IPS-18c (cell line): ENCODE results near the gene KCP.

Experiments
- H3K4me3 ChIP-seq: 2 replicates; pipeline ENCODE4 v1.7.0; 2013; ENCODE audit warnings: low read depth, mild to moderate bottlenecking, low read length, moderate library complexity; ENCODE audit not compliant: insufficient read depth
- H3K9me3 ChIP-seq: one replicate; pipeline ENCODE4 v1.6.1; 2013; ENCODE audit warnings: mild to moderate bottlenecking, low read length, moderate library complexity; ENCODE audit not compliant: control insufficient read depth, insufficient read depth

Gene KCP

DNA sequence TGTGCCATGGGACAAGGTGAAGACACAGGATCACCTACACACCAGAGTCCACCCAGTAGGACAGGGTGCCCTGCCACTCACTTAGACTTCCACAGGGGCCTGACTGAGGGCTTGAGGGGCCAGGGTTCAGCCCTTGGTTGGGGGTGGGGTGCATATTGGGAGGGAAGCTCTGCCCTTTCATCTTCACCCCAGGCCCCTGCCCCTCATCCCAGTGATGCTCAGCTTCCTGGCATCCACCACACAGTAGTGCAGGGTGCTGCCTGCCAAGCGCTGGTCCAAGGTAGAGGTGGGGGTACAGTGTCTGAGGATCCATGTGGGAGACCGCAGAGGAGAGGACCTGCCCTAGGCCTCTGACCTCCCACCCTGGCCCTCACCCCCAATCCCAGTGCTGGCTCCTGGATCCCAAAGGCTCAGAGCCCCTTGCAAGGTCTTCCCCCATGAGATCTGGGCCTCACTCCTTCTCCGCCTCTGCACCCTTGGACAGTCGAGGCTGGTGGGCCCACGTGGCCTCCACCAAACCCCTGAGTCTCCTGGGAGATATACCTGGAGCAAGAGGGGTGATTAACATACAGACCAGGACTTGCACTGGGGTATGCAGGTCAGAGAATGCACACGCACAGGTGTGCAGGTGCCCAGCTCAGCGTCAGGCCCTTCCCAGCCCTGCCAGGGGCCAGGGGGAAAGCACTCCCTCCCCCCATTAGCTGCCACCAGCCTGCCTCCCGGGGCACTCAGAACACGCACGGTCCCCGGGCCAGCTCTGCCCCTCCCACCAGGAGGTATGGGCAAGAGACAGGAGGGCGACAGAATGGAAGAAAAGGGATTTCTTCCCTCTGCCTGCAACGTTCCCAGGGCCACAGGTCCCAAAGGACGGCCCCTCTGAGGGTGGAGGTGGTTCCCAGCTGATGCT, 18.6 kb upstream of the KCP start:
- no peak overlapping the region for H3K4me3 ChIP-seq
- H3K9me3 ChIP-seq: no peaks in the 10 kb centered on the region

DNA sequence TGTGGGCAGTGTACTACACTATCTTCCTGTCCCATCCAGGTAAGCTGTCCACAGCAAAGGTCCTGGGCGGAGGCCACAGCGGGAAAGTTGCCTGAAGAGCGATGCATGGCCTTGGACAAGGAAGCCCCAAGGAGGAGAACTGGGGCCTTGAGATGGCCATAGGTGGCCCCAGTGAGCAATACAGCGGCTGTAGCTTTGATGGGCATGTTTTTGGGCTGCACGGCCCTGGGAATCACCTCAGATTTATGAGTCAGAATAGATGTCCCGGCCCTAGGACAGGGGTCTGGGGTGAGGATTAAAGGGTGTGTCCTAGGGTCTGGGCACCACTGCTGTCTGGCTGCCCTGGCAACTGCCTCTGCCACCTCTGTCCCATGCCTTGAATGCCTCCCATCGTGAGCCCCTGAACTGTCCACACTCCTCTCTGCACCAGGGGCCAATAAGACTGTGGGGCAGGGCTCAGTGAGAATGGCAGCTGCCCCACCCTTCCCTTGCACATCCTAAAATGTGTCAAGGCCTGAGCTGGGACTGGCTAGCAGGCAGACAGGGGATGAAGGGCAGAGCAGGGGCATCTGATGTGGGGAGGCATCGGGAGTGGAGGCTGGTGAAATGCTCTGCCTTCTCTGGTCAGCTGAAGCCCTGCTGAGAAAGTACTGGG, 17.8 kb upstream of the KCP start:
- no peak overlapping the region for H3K4me3 ChIP-seq
- no peaks in the 10 kb centered on the region for H3K9me3 ChIP-seq

DNA sequence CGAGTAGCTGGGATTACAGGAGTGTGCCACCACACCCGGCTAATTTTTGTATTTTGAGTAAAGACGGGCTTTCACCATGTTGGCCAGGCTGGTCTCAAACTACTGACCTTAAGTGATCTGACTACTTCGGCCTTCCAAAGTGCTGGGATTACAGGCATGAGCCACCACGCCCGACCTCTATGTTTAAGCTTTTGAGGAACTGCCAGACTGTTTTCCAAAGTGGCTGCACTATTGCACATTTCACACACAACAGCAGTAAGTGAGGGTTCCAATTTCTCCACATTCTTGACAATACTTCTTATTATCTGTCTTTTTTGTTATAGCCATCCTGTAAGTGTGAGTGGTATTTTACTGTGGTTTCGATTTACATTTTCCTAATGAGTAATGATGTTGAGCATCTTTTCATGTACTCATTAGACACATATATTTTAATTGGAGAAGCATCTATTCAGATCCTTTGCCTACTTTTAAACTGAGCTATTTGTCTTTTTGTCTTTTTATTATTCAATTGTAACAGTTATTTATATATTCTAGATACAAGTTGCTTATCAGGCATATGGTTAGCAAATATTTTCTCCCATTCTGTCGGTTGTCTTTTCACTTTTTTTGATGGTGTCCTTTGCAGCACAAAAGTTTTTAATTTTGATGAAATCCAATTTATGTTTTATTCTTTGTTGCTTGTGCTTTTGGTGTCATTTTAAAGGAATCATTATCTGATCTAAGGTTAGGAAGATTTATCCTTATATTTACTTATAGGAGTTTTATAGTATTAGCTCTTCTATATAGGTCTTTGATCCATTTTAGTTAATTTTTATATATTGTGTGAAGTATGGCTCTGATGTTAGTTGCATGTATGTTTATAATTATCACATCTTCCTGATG, 14.4 kb upstream of the KCP start:
- no peaks in the 10 kb centered on the region for H3K9me3 ChIP-seq
- no peak overlapping the region for H3K4me3 ChIP-seq

DNA sequence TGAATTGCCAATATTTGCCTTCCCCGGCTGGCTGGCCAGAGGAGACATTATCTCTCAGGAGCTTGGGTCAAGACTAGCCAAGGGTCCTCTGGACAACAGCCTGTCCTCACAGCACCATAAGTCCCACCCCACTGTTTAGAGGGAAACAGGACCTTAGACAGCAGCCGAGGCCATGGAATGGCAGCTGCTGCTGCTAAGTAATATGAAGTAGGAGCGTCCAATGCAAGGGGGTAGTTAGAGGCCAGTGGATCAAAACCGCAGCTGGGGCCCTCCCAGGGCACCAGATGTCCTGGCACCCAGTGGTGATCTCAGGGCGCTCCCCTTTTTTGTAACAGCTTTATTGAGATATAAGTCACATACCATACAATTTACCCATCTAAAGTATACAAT, 12.9 kb upstream of the KCP start:
- no peak overlapping the region for H3K4me3 ChIP-seq
- H3K9me3 ChIP-seq: no peaks in the 10 kb centered on the region

DNA sequence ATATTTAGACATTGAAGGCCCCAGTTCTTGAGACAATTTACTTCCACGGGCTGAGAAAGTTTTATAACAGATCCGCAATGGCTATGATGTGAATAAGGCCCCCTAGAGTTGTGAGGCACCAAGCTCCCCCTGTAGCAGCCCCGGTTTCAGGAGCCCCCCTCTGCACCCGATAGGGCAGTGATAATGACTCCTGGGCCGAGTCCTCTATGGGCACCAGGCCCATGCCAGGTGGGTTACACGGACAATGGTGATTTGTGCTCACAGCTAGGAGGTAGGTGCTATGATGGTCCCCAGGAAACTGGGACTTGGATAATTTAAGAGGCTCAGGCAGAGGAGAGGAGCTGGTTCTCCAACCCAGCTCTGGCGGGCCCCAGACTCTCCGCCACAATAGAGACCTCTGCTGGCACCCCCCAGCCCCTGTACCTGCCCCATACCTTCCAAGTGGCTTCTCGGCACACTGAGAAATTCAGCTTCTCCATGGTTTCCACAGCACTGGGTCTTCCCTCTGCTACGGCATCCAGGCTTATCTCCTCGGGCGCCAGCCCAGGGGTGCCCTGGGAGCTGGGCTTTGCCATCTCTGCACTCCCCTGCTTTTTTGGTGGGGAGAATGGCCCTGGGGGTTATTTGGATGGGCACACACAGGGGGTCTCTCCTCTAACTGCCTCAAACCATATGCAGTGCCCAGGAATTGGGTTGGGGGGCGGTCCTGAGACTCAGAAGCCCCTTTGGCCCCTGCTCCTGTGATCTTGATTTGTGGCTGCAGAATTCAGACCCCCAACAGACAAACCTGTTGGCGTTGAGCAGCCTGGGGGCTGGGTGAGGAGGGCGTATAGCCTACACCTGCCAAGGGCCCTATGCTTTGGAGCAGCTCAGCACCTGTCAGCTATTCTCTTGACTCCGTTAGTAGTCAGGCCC, 12.2 kb upstream of the KCP start:
- H3K9me3 ChIP-seq: no peaks in the 10 kb centered on the region
- no peak overlapping the region for H3K4me3 ChIP-seq

DNA sequence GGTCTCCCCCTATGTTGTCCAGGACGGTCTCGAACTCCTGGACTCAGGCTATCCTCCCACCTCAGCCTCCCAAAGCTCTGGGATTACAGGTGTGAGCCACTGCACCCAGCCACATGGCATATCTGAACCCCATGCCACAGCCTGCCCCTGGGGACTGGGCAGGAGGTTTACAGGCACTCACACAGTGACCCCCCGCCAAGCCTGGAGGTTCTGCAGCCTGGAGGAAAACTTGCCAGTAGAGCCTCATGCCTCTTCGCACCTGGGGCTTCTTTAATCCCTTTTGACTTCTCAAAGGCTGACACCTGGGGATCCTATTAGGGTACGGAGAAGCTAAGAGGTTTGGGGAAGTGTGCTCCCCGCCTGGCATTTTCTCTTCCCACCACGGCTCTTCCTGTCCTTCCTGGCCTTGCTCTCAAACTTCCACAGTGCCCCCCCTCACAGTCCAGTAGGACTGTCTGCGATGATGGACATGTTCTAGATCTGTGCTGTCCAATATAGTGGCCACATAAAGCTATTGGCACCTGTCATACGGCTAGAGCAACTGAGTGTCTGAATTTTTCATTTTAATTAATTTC, 11.4 kb upstream of the KCP start:
- H3K4me3 ChIP-seq: no peak overlapping the region

DNA sequence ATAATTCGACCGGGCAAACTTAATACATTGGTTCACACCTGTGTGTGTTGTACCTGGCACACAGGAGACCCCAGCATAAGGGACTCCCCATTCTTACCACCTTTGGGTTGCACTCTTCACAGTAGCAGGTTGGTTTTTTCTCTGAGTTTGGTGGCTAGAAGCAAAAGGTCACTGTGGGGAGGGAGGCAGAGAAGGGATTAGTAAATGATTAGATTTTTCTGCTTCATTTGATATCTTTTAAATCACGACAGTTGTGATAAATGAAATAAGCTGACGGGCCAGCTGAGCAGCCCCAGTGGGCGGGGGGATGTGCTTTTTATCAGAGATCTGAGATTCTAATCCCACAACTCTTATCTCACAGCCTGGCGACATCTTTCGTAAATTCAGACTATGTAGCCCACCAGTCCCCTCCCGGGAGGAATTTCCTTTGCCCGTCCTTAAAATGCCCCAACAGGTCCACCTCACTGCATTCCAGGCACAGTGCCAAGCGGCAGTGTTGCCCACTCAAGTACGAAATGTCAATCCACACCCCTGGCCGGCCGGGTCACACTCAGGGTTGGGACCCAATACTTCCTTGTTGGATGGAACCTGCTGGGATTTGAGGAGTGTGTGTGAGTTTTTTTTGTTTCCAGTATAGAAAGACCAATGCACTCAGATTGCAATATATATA, 10.5 kb upstream of the KCP start:
- Histone ChIP-seq H3K4me3 (no peak overlapping the region), H3K9me3 (no peaks in the 10 kb centered on the region)

More for the DNA sequence above, 11.4 kb upstream of the KCP start:
- no peaks in the 10 kb centered on the region for H3K9me3 ChIP-seq

DNA sequence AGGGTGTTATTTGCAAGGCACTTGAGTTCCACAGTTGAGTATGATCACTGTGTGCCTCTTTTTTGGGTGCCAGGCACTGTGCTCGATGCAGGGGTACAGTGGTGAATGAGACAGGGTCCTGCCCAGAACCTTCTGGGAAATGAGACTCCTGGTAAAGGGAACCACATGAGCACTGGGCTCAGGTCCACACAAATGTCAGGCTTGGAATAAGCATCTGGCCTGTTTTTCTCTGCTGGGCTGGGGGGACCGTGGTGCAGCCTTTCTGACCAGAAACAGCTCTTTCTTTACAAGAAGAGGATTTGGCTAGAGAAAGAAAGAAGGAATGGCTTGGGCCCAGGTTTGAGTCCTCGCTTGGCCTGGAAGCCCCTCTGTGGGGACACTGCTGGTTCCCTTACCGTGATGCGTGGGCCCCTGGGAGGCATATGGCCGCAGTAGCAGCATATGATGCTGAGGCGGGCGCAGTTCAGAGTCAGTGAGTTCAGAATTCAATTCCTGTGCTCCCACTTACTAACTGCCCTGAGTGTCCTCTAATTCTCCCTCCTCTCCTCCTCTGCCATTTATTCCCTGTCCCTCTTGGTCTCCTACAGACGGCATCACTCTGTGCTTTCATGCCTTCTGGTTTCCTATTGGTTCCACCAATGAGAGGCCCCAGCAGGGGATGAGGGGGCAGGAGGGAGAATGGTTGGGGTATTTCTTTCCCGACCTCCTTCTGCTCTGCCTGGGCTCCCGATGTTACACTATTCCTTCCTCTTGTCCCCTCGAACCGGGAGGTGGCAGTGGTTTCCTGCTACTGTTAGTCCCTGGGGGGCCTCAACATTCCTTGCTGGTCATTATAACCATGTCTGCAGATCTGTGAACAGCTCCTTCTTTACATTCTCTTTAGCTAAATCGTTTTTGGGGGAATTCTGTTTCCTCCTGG, 9.6 kb upstream of the KCP start:
- no peaks in the 10 kb centered on the region for H3K9me3 ChIP-seq
- no peak overlapping the region for H3K4me3 ChIP-seq

DNA sequence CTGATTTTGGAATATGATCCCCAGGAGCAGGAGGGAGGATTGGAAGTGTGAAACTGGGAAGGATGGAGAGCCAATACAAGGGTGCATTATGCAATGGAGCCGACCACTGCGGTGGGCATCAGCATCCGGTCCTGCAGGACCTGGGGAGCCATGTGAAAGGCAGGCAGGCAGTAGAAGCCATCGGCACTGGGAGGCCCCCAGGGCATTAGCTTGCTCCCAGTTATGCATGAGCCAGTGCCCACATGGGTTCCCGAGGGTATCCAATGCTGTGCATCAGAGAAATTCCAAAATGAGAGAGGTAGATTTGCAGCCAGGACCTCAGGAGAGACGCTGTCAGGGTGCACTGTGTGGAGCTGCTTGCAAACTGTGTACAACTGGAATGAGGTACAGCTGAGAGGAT, 8.7 kb upstream of the KCP start:
- Histone ChIP-seq H3K4me3 (no peak overlapping the region), H3K9me3 (no peaks in the 10 kb centered on the region)

DNA sequence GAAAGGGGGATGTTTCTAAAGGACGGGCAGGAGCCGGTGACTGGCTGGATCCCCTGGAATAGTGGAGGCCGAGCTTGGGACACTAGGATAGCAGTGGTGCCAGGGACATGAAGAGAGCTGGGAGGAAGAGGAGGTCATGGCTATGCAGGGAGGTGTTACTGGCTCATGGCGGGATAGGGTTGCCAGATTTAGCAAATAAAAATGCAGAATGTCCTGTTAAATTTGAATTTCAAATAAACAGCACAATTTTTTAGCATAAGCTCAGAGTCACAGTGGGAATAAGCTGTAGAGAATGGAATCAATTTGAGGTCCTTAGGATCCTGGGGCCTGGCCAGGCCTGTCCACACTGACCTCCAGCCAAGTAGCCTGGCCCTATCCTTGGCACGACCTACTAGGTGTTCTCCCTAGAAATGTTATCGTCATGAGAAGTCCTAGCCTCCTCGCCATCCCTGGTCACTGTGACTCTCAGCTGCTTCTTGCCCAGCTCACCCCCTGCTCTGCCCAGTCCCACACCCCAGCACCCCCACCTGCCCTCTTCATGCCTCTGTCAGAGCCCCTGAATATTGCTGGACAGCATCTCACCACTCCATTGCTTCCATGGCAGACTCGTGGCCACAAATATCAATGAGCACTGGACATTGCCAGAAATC, 7.6 kb upstream of the KCP start:
- H3K4me3 ChIP-seq: no peak overlapping the region
- no peaks in the 10 kb centered on the region for H3K9me3 ChIP-seq

DNA sequence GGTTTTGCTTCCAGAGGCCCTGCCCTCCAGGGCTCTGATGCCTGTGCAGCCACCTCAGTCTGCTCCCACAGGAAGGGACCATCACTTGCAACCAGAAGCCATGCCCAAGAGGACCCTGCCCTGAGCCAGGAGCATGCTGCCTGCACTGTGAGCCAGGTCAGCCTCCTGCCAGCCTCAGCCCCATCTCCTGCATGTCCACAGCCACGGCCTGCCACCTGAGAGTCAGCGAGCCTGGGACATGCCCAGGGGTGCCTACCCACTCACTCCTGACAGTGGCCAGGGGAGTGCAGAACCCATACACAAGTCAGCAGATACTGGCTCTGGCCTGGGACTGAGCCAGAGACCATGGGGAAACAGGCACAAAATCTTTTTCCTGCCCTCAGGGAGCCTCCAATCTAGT, 6.6 kb upstream of the KCP start:
- no peaks in the 10 kb centered on the region for H3K9me3 ChIP-seq
- H3K4me3 ChIP-seq: no peak overlapping the region

DNA sequence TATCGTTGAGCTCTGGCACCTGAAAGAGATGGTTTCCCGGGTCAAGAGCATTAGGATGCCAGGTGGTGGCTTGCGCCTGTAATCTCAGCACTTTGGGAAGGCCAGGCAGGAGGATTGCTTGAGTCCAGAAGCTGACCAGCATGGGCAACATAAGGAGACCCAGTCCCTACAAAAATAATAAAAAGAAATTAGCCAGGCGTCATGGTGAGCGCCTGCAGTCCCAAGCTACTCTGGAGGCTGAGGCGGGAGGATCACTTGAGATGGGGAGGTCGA, 6.1 kb upstream of the KCP start:
- Histone ChIP-seq H3K9me3 (no peaks in the 10 kb centered on the region), H3K4me3 (no peak overlapping the region)

DNA sequence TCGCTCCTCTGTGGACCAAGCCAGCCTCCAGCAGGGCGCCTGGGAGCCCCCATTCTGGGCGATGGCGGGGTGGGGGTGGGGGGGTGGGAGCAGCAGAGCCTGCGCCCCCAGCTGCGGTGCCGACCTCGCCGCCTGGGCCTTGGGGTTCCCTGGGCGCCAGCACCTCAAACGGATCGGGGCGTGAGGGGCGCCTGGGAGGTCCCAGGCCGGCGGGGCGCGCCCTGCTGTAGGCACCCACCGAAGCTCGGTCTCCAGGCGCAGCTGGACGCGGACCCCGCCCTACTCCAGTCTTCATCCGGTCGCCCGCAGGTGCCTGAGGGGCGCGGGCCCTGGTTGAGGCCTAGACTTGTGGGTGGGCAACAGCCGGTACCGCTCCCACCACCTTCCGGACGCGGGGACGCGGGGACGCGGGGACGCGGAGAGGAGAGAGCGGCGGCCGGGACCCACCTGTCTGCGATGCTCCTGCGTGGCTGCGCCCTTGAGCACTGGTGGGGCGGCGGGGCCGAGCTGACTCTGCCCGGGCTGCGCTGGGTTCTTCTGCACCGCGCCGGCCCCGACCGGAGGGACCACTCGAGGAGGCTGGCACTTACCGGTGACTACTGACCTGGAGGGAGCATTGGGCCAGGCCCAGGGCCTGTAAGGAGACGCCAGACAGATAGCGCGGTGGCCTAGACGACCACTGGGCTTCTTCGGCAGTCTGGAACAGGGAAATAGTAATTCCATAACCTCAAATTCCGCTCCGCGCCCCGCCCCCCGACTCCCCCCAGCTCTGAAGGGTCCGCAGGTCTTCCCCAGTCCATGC, 5.5 kb upstream of the KCP start:
- H3K4me3 ChIP-seq: no peak overlapping the region
- H3K9me3 ChIP-seq: no peaks in the 10 kb centered on the region

DNA sequence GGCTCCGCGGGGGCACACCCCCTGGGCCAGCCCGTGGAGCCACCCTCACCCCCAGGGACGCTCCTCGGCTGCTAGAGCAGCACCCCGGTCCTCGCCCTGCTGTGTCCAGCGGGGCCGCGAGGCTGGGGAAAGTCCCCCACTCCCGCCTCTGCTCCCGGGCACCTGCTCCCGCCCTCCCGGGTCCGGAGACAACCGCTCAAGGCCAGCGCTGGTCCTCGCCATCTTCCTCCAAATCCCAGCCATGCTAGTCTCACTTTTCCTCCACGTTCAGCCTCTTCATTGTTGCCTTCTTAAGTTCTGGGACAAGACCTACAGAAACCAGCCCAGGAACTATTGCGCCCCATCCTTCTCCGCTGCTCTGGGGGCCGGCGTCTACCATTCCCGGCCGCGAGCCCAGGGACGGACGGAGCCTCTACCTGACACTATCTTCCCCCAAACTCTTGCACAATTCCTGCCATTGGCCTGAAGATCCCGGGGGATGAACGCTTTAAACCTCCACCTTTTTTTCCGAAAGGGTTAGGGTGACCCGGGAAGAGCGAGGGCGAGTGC, 4.8 kb upstream of the KCP start:
- no peak overlapping the region for H3K4me3 ChIP-seq
- no peaks in the 10 kb centered on the region for H3K9me3 ChIP-seq
